ENCODE data around the gene ATG13.
"Not testable (repeated sequence)": the region's sequence is repeated elsewhere in the genome, so short reads cannot be mapped to it uniquely, and the experiment has no call there.

GRCh38 chr11:46709351-46709750 is 92.0 kb downstream of the ATG13 start:
- not testable (repeated sequence) for TF ChIP-seq CTCF (conservative IDR thresholded peaks at IDR 0.05; ENCODE audit: low read length); EZH2phosphoT487 (IDR thresholded peaks at IDR 0.05; ENCODE audit: borderline replicate concordance, low read depth, low read length)
